Tibial nerve (tissue), 3 donors: ENCODE results near the gene GULP1.

Experiments
- CTCF ChIP-seq, 5 experiments: fragments of 200-600 bp in 3 of 5; fragments of 450-650 bp in 2 of 5; sonication (generic) in 3 of 5; IDR thresholded peaks; one replicate each; pipeline ENCODE4 v1.5.1; 2016 to 2019; ENCODE audit warnings: antibody characterized with exemption in 5 of 5, mild to moderate bottlenecking in 3 of 5, moderate library complexity in 2 of 5
- POLR2A ChIP-seq, 2 donors: fragments of 450-650 bp; IDR thresholded peaks; one replicate each; pipeline ENCODE4 v1.6.1; 2017; ENCODE audit warnings: antibody characterized with exemption in 2 of 2, mild to moderate bottlenecking in 2 of 2, moderate library complexity in 2 of 2

- TF ChIP-seq CTCF (IDR thresholded peaks at IDR 0.05) = no peak
- no peak for TF ChIP-seq POLR2A (IDR thresholded peaks at IDR 0.05)
Observed at GRCh38 chr2:188435115-188435514, 143.4 kb downstream of the GULP1 start.
